A673 (cell line): ENCODE measurements around the gene SFT2D1. TPM values are rescaled to one million over a fixed set of nuclear protein-coding genes. Genes with fewer than 3 reads are reported as not detected.

Experiments
- BruUV-seq: library from RNA; stranded (reverse); fragments of 400-500 nt; replicated peaks from 2 replicates; lab custom pipeline; 2021; lab: Mats Ljungman, UMichigan
- CTCF ChIA-PET: fragments of 300-600 bp; sonication (Branson Sonifier 250); formaldehyde crosslinking; loops from one replicate; lab custom pipeline; 2022; ENCODE audit warnings: antibody characterized with exemption; lab: Charles Lee
- POLR2A ChIA-PET: fragments of 300-600 bp; sonication (Branson Sonifier 250); formaldehyde crosslinking; loops from one replicate; lab custom pipeline; 2022; ENCODE audit warnings: antibody characterized with exemption; ENCODE audit not compliant: low non-redundant PET; lab: Charles Lee
- DNase-seq: peaks from one replicate; pipeline ENCODE4 v3.0.0-alpha.2; 2015; ENCODE audit warnings: low spot score
- H3K27ac ChIP-seq: fragments of 200-600 bp; sonication (generic); 2 replicates; pipeline ENCODE4 v1.5.1; 2016; ENCODE audit warnings: mixed run types, low read depth, mild to moderate bottlenecking, mixed read lengths, antibody characterized with exemption, low read length; ENCODE audit not compliant: poor library complexity, severe bottlenecking
- H3K27me3 ChIP-seq: fragments of 200-600 bp; sonication (generic); replicated peaks from 2 replicates; pipeline ENCODE4 v1.6.1; 2017; ENCODE audit warnings: mixed run types, low read depth, mild to moderate bottlenecking, mixed read lengths, antibody characterized with exemption, low read length; ENCODE audit not compliant: insufficient read depth, poor library complexity
- H3K36me3 ChIP-seq: fragments of 200-600 bp; sonication (generic); 2 replicates; pipeline ENCODE4 v1.6.1; 2016; ENCODE audit warnings: mixed run types, mild to moderate bottlenecking, mixed read lengths, antibody characterized with exemption, low read length; ENCODE audit not compliant: insufficient read depth, poor library complexity, severe bottlenecking
- H3K4me1 ChIP-seq: fragments of 200-600 bp; sonication (generic); 2 replicates; pipeline ENCODE4 v1.6.1; 2017; ENCODE audit warnings: mixed run types, mild to moderate bottlenecking, mixed read lengths, antibody characterized with exemption, low read length; ENCODE audit not compliant: insufficient read depth, poor library complexity, severe bottlenecking
- H3K4me3 ChIP-seq: fragments of 200-600 bp; sonication (generic); 2 replicates; pipeline ENCODE4 v1.5.1; 2016; ENCODE audit warnings: low read depth, mixed run types, mild to moderate bottlenecking, mixed read lengths, low read length; ENCODE audit not compliant: poor library complexity, severe bottlenecking
- H3K9me3 ChIP-seq: fragments of 200-600 bp; sonication (generic); 2 replicates; pipeline ENCODE4 v1.6.1; 2016; ENCODE audit warnings: mixed run types, low read depth, mild to moderate bottlenecking, mixed read lengths, antibody characterized with exemption, low read length; ENCODE audit not compliant: poor library complexity, severe bottlenecking
- CTCF ChIP-seq: fragments of 300-800, 200-600 bp; sonication (generic); conservative IDR thresholded peaks from 2 replicates; pipeline ENCODE4 v1.5.1; 2017; ENCODE audit warnings: low read depth, mild to moderate bottlenecking, antibody characterized with exemption, low read length, moderate library complexity, mixed read lengths
- EZH2 ChIP-seq: fragments of 200-600 bp; sonication (generic); IDR thresholded peaks from 2 replicates; pipeline ENCODE4 v1.6.1; 2017; ENCODE audit warnings: borderline replicate concordance, low read depth, mild to moderate bottlenecking, mixed read lengths, antibody characterized with exemption, low read length; ENCODE audit not compliant: poor library complexity, severe bottlenecking
- intact Hi-C: fragments of 100-400 bp; cut with micrococcal nuclease; formaldehyde crosslinking; loops from one replicate; pipeline ENCODE4 v1.10.0; 2022; ENCODE audit not compliant: unreplicated experiment
- total RNA-seq: library from RNA; stranded (reverse); gene quantifications from 2 replicates; pipeline ENCODE4 v1.2.3, GENCODE V29; 2021

The SFT2D1 gene
- total RNA-seq, 1 experiment from 2014 or later: 62.0 TPM

GRCh38 chr6:166354965-166355364 lies 12.6 kb upstream of the SFT2D1 start:
- intact Hi-C loops: no loop called here
- POLR2A ChIA-PET: no interaction called here
- TF ChIP-seq CTCF (no peak), EZH2 (no peak)
- H3K4me1 ChIP-seq: no peaks in the 10 kb centered on the region
- H3K36me3 ChIP-seq: no peaks in the 10 kb centered on the region
- no peak overlapping the region for H3K4me3 ChIP-seq
- CTCF ChIA-PET: interaction anchor here (0.6 kb wide), 2 partner anchors 41 to 61 kb away, joined by 3 to 5 read pairs; no protein-coding TSS in a partner anchor
- no TSS peak for BruUV-seq
- H3K27me3 ChIP-seq: peaks cover 3% of the 10 kb centered on the region
- DNase-seq: no peak
- H3K27ac ChIP-seq: no peak overlapping the region
- no peaks in the 10 kb centered on the region for H3K9me3 ChIP-seq

GRCh38 chr6:166354143-166354542 lies 11.8 kb upstream of the SFT2D1 start:
- no peak overlapping the region for H3K4me3 ChIP-seq
- POLR2A ChIA-PET: no interaction called here
- CTCF ChIA-PET: no interaction called here

GRCh38 chr6:166353507-166353906 lies 11.2 kb upstream of the SFT2D1 start:
- DNase-seq: no peak
- no peaks in the 10 kb centered on the region for H3K36me3 ChIP-seq
- intact Hi-C loops: no loop called here
- H3K27me3 ChIP-seq: peaks cover 3% of the 10 kb centered on the region
- H3K4me3 ChIP-seq: no peak overlapping the region
- POLR2A ChIA-PET: no interaction called here
- no peaks in the 10 kb centered on the region for H3K4me1 ChIP-seq
- no peak overlapping the region for H3K27ac ChIP-seq
- CTCF ChIA-PET: no interaction called here
- no TSS peak for BruUV-seq
- no peak for TF ChIP-seq EZH2
- H3K9me3 ChIP-seq: no peaks in the 10 kb centered on the region

More at GRCh38 chr6:166354143-166354542, 11.8 kb upstream of the SFT2D1 start:
- Histone ChIP-seq H3K36me3 (no peaks in the 10 kb centered on the region), H3K4me1 (no peaks in the 10 kb centered on the region), H3K27me3 (peaks cover 3% of the 10 kb centered on the region), H3K27ac (no peak overlapping the region), H3K9me3 (no peaks in the 10 kb centered on the region)
- no TSS peak for BruUV-seq
- TF ChIP-seq CTCF: no peak
- no peak for TF ChIP-seq EZH2
- intact Hi-C loops: no loop called here
- DNase-seq: no peak

- ChIA-PET POLR2A (no interaction called here), CTCF (no interaction called here)
- no peaks in the 10 kb centered on the region for H3K9me3 ChIP-seq
- H3K4me1 ChIP-seq: no peaks in the 10 kb centered on the region
- DNase-seq: no peak
- H3K27me3 ChIP-seq: peaks cover 3% of the 10 kb centered on the region
- H3K27ac ChIP-seq: no peak overlapping the region
- H3K4me3 ChIP-seq: no peak overlapping the region
- intact Hi-C loops: no loop called here
- TF ChIP-seq EZH2 (no peak), CTCF (no peak)
- BruUV-seq: no TSS peak
- H3K36me3 ChIP-seq: no peaks in the 10 kb centered on the region
Observed at GRCh38 chr6:166352923-166353322, 10.6 kb upstream of the SFT2D1 start.
